Keratinocyte (primary cell): Measurements from ENCODE around the gene DPF3. TPM values are rescaled to one million over a fixed set of nuclear protein-coding genes. Genes with fewer than 3 reads are reported as not detected.

Source experiments
- DNase-seq: peaks from one replicate; pipeline ENCODE4 v3.0.0-alpha.2; 2011; ENCODE audit warnings: low read depth, missing footprints, low spot score
- FAIRE-seq: peaks from 2 replicates; lab custom pipeline; 2011; peaks lifted over from hg19 to GRCh38; lab: Jason Lieb, UNC
- H2AFZ ChIP-seq: 2 replicates; pipeline ENCODE4 v1.6.0; 2012; ENCODE audit warnings: low read length, control low read depth, inconsistent platforms; ENCODE audit not compliant: control insufficient read depth
- H3K27ac ChIP-seq: 2 replicates; pipeline ENCODE4 v1.5.1; 2011; ENCODE audit warnings: low read length; ENCODE audit not compliant: control insufficient read depth, insufficient read depth
- H3K27me3 ChIP-seq: 3 replicates; pipeline ENCODE4 v1.6.0; 2011; ENCODE audit warnings: low read length; ENCODE audit not compliant: control insufficient read depth, insufficient read depth; ENCODE audit errors: extremely low read depth
- H3K36me3 ChIP-seq, 2 experiments: 2 replicates in 1 of 2; 3 replicates in 1 of 2; pipeline ENCODE4 v1.5.1; 2011; ENCODE audit warnings: low read length in 2 of 2, mild to moderate bottlenecking in 1 of 2; ENCODE audit not compliant: control insufficient read depth in 2 of 2, insufficient read depth in 2 of 2; ENCODE audit errors: extremely low read depth in 1 of 2
- H3K4me1 ChIP-seq: 3 replicates; pipeline ENCODE4 v1.5.1; 2011; ENCODE audit warnings: low read length; ENCODE audit not compliant: control insufficient read depth, insufficient read depth; ENCODE audit errors: extremely low read depth
- H3K4me2 ChIP-seq: 3 replicates; pipeline ENCODE4 v1.6.0; 2011; ENCODE audit warnings: low read depth, low read length; ENCODE audit not compliant: control insufficient read depth, insufficient read depth; ENCODE audit errors: extremely low read depth
- H3K4me3 ChIP-seq, 3 experiments: fragments of 200-600 bp in 1 of 3; sonication (generic) in 1 of 3; 2 replicates in 2 of 3; 3 replicates in 1 of 3; pipeline ENCODE4 v1.5.1; 2011 to 2016; ENCODE audit warnings: low read length in 3 of 3, mild to moderate bottlenecking in 3 of 3, control low read depth in 2 of 3, inconsistent platforms in 1 of 3, low read depth in 1 of 3, mixed read lengths in 1 of 3, mixed run types in 1 of 3, moderate library complexity in 1 of 3; ENCODE audit not compliant: control insufficient read depth in 2 of 3, insufficient read depth in 2 of 3; ENCODE audit errors: extremely low read depth in 1 of 3
- H3K79me2 ChIP-seq: 2 replicates; pipeline ENCODE4 v1.6.0; 2012; ENCODE audit warnings: low read length; ENCODE audit not compliant: control insufficient read depth, insufficient read depth
- H3K9ac ChIP-seq: 3 replicates; pipeline ENCODE4 v1.6.0; 2011; ENCODE audit warnings: low read length; ENCODE audit not compliant: control insufficient read depth, insufficient read depth; ENCODE audit errors: extremely low read depth
- H3K9me1 ChIP-seq: 3 replicates; pipeline ENCODE4 v1.6.0; 2011; ENCODE audit warnings: low read length; ENCODE audit not compliant: control insufficient read depth, insufficient read depth; ENCODE audit errors: extremely low read depth
- H3K9me3 ChIP-seq: 2 replicates; pipeline ENCODE4 v1.5.1; 2012; ENCODE audit warnings: low read depth, low read length; ENCODE audit not compliant: control insufficient read depth
- H4K20me1 ChIP-seq: 3 replicates; pipeline ENCODE4 v1.6.0; 2011; ENCODE audit warnings: low read length; ENCODE audit not compliant: control insufficient read depth, insufficient read depth; ENCODE audit errors: extremely low read depth
- CTCF ChIP-seq, 3 experiments: IDR thresholded peaks in 1 of 3; conservative IDR thresholded peaks in 1 of 3; optimal IDR thresholded peaks in 1 of 3; 2 replicates in 2 of 3; 3 replicates in 1 of 3; pipeline versions ENCODE3 to v1.5.1; 2011; ENCODE audit warnings: low read length in 3 of 3, mild to moderate bottlenecking in 3 of 3, moderate library complexity in 2 of 3, control low read depth in 1 of 3, inconsistent platforms in 1 of 3; ENCODE audit not compliant: insufficient read depth in 2 of 3; ENCODE audit errors: extremely low read depth in 1 of 3
- EZH2 ChIP-seq: IDR thresholded peaks from one replicate; pipeline ENCODE4 v1.6.1; 2012; ENCODE audit warnings: inconsistent platforms, mild to moderate bottlenecking, low read length, moderate library complexity
- dilution Hi-C: fragments of 300-500 bp; cut with MboI; formaldehyde crosslinking; loops from one replicate; pipeline ENCODE4 v1.7.0; 2020; ENCODE audit warnings: low sequenced_read_pairs; ENCODE audit not compliant: extremely low pct_ligation_motif_present
- polyA plus RNA-seq, 5 experiments: library from polyadenylated mRNA; depleted of rRNA in 3 of 5; stranded (reverse) in 3 of 5; stranded (forward) in 1 of 5; unstranded in 1 of 5; fragments of >200 nt; gene quantifications; 1 replicate in 1 of 5; 2 replicates in 3 of 5; 3 replicates in 1 of 5; pipeline versions ENCODE4 v1.2.1 to v1.2.3, GENCODE V29; 2011 to 2012; ENCODE audit warnings: missing spikeins in 2 of 5, low read depth in 1 of 5, low replicate concordance in 1 of 5

Gene DPF3
- polyA plus RNA-seq, 1 donor (not counting 4 experiments of a cell fraction or from before 2014, with no cell fraction given) = 1.1 TPM

- no peak overlapping the region for H2AFZ ChIP-seq
- TF ChIP-seq EZH2 (no peak), CTCF (optimal IDR thresholded peaks at IDR 0.05 in 1 of 3, IDR thresholded peaks at IDR 0.05 in 1 of 3, conservative IDR thresholded peaks at IDR 0.05 in 1 of 3; ENCODE audit: extremely low read depth in 1 of 3, insufficient read depth in 2 of 3, low read length in 3 of 3) (no peak)
- no peak overlapping the region for H3K9ac ChIP-seq
- H3K4me1 ChIP-seq = no peaks in the 10 kb centered on the region
- H3K9me3 ChIP-seq = no peaks in the 10 kb centered on the region
- no peak overlapping the region for H3K4me2 ChIP-seq
- H4K20me1 ChIP-seq = no peaks in the 10 kb centered on the region
- DNase-seq = no peak
- H3K9me1 ChIP-seq = no peaks in the 10 kb centered on the region
- dilution Hi-C loops = no loop called here
- no peaks in the 10 kb centered on the region for H3K79me2 ChIP-seq
- peaks cover 7% of the 10 kb centered on the region for H3K27me3 ChIP-seq
- H3K27ac ChIP-seq = no peak overlapping the region
- H3K36me3 ChIP-seq = no peaks in the 10 kb centered on the region
- no peak for FAIRE-seq
- no peak overlapping the region for H3K4me3 ChIP-seq
Observed at GRCh38 chr14:72793156-72793939, 100.6 kb downstream of the DPF3 start.

- Histone ChIP-seq H3K4me2 (no peak overlapping the region), H4K20me1 (no peaks in the 10 kb centered on the region), H3K79me2 (no peaks in the 10 kb centered on the region), H3K36me3 (no peaks in the 10 kb centered on the region), H3K4me3 (no peak overlapping the region), H3K27ac (no peak overlapping the region), H2AFZ (no peak overlapping the region), H3K27me3 (peaks cover 11% of the 10 kb centered on the region), H3K9me3 (no peaks in the 10 kb centered on the region), H3K9me1 (no peaks in the 10 kb centered on the region), H3K4me1 (no peaks in the 10 kb centered on the region), H3K9ac (no peak overlapping the region)
- dilution Hi-C loops = no loop called here
- DNase-seq (no peak), FAIRE-seq (no peak)
- no peak for TF ChIP-seq EZH2
- TF ChIP-seq CTCF (optimal IDR thresholded peaks at IDR 0.05 in 1 of 3, IDR thresholded peaks at IDR 0.05 in 1 of 3, conservative IDR thresholded peaks at IDR 0.05 in 1 of 3; ENCODE audit: extremely low read depth in 1 of 3, insufficient read depth in 2 of 3, low read length in 3 of 3) = no peak
Observed at GRCh38 chr14:72792051-72792788, 101.7 kb downstream of the DPF3 start.
